GM19035 (cell line): Measurements from ENCODE around the gene GNAT2.

Source experiments
- ATAC-seq: cut with Tn5 transposase; IDR thresholded peaks from one replicate; pipeline ENCODE4 v1.9.1; 2021; ENCODE audit not compliant: unreplicated experiment

Gene GNAT2

GRCh38 chr1:109628540-109629321 is 9.3 kb upstream of the GNAT2 start:
- ATAC-seq = no peak

GRCh38 chr1:109627692-109628399 is 8.4 kb upstream of the GNAT2 start:
- no peak for ATAC-seq

- no peak for ATAC-seq
Measured at GRCh38 chr1:109626682-109627408, 7.4 kb upstream of the GNAT2 start.

- ATAC-seq = no peak
Measured at GRCh38 chr1:109625601-109626560, 6.5 kb upstream of the GNAT2 start.

- ATAC-seq = no peak
Measured at GRCh38 chr1:109625176-109625575, 5.8 kb upstream of the GNAT2 start.

GRCh38 chr1:109624201-109625010 is 5.0 kb upstream of the GNAT2 start:
- ATAC-seq = no peak

GRCh38 chr1:109623601-109624161 is 4.3 kb upstream of the GNAT2 start:
- no peak for ATAC-seq

- no peak for ATAC-seq
Measured at GRCh38 chr1:109622895-109623294, 3.5 kb upstream of the GNAT2 start.

- no peak for ATAC-seq
Measured at GRCh38 chr1:109622137-109622892, 2.9 kb upstream of the GNAT2 start.

- ATAC-seq = no peak
Measured at GRCh38 chr1:109621379-109622136, 2.1 kb upstream of the GNAT2 start.

- peak; percentile 72 for ATAC-seq
Measured at GRCh38 chr1:109620841-109621286, 1.4 kb upstream of the GNAT2 start.

GRCh38 chr1:109620401-109620791 is 980 bp upstream of the GNAT2 start:
- ATAC-seq = peak; percentile 2

- no peak for ATAC-seq
Measured at GRCh38 chr1:109618661-109619575, 498 bp downstream of the GNAT2 start.

GRCh38 chr1:109617291-109617801 is 2.1 kb downstream of the GNAT2 start:
- no peak for ATAC-seq

GRCh38 chr1:109616391-109616790 is 3.0 kb downstream of the GNAT2 start:
- no peak for ATAC-seq

- no peak for ATAC-seq
Measured at GRCh38 chr1:109615879-109616278, 3.5 kb downstream of the GNAT2 start.
